SK-N-SH (cell line): Measurements from ENCODE around the gene RAMACL. TPM values are rescaled to one million over a fixed set of nuclear protein-coding genes. Genes with fewer than 3 reads are reported as not detected.

ENCODE experiments used
- CTCF ChIA-PET: fragments of 300-600, 350-600 bp; formaldehyde crosslinking; extraction: SDS; loops from one replicate; lab custom pipeline; 2021; lab: Yijun Ruan, JAX
- POLR2A ChIA-PET: fragments of 350-600 bp; sonication (Branson Sonifier 250); formaldehyde crosslinking; extraction: SDS; loops from one replicate; lab custom pipeline; 2020; ENCODE audit warnings: antibody characterized with exemption, inconsistent platforms; lab: Yijun Ruan, JAX
- DNase-seq: peaks from one replicate; pipeline ENCODE4 v3.0.0; 2012
- H2AFZ ChIP-seq: fragments of 200-600 bp; sonication (generic); 2 replicates; pipeline ENCODE4 v1.8.1; 2016; ENCODE audit warnings: antibody characterized with exemption, mild to moderate bottlenecking, low read depth
- H3F3A ChIP-seq: fragments of 200-600 bp; sonication (generic); replicated peaks from 2 replicates; pipeline ENCODE3; 2016; ENCODE audit warnings: antibody characterized with exemption, mild to moderate bottlenecking; ENCODE audit not compliant: insufficient read depth
- H3K27ac ChIP-seq, 2 experiments: fragments of 200-500 bp in 1 of 2; fragments of 200-600 bp in 1 of 2; sonication (Bioruptor generic) in 1 of 2; sonication (generic), shearing (Covaris generic) in 1 of 2; 2 replicates each; pipeline versions ENCODE4 v1.5.1 to v1.6.1; 2014 to 2016; ENCODE audit warnings: low read depth in 2 of 2, inconsistent platforms in 1 of 2, low read length in 1 of 2, mild to moderate bottlenecking in 1 of 2, mixed read lengths in 1 of 2
- H3K27me3 ChIP-seq: fragments of 200-600 bp; sonication (generic), shearing (Covaris generic); 2 replicates; pipeline ENCODE4 v1.6.1; 2016; ENCODE audit warnings: mixed run types; ENCODE audit not compliant: insufficient read depth
- H3K36me3 ChIP-seq, 2 experiments: fragments of 200-500 bp in 1 of 2; fragments of 200-600 bp in 1 of 2; sonication (Bioruptor generic) in 1 of 2; sonication (generic) in 1 of 2; replicated peaks in 1 of 2; 2 replicates each; pipeline versions ENCODE3 to v1.5.1; 2014 to 2016; ENCODE audit warnings: low read length in 1 of 2, mild to moderate bottlenecking in 1 of 2; ENCODE audit not compliant: insufficient read depth in 2 of 2, control insufficient read depth in 1 of 2
- H3K4me1 ChIP-seq, 2 experiments: fragments of 200-500 bp in 1 of 2; fragments of 200-600 bp in 1 of 2; sonication (Bioruptor generic) in 1 of 2; sonication (generic), shearing (Covaris generic) in 1 of 2; 2 replicates each; pipeline versions ENCODE4 v1.5.1 to v1.6.1; 2014 to 2016; ENCODE audit warnings: low read depth in 1 of 2, low read length in 1 of 2, mixed run types in 1 of 2; ENCODE audit not compliant: insufficient read depth in 2 of 2, control insufficient read depth in 1 of 2
- H3K4me2 ChIP-seq: fragments of 200-600 bp; sonication (generic), shearing (Covaris generic); 2 replicates; pipeline ENCODE4 v1.6.1; 2017; ENCODE audit warnings: mixed run types
- H3K4me3 ChIP-seq, 2 experiments: fragments of 200-500 bp in 1 of 2; fragments of 200-600 bp in 1 of 2; sonication (Bioruptor generic) in 1 of 2; sonication (generic), shearing (Covaris generic) in 1 of 2; 2 replicates each; pipeline versions ENCODE4 v1.5.1 to v1.8.1; 2014 to 2016; ENCODE audit warnings: low read depth in 2 of 2, inconsistent platforms in 1 of 2, low read length in 1 of 2, mild to moderate bottlenecking in 1 of 2, mixed read lengths in 1 of 2, moderate library complexity in 1 of 2
- H3K79me2 ChIP-seq: fragments of 200-600 bp; sonication (generic); 2 replicates; pipeline ENCODE4 v1.8.1; 2017; ENCODE audit warnings: mild to moderate bottlenecking; ENCODE audit not compliant: insufficient read depth
- H3K9ac ChIP-seq: fragments of 200-600 bp; sonication (generic); 2 replicates; pipeline ENCODE4 v1.6.1; 2017; ENCODE audit warnings: mixed run types
- H3K9me2 ChIP-seq: fragments of 200-600 bp; sonication (generic); 2 replicates; pipeline ENCODE4 v1.6.1; 2017; ENCODE audit warnings: mixed run types
- H3K9me3 ChIP-seq: fragments of 200-600 bp; sonication (generic); 2 replicates; pipeline ENCODE4 v1.6.1; 2017; ENCODE audit warnings: mixed run types, mild to moderate bottlenecking, moderate library complexity
- H4K20me1 ChIP-seq: fragments of 200-600 bp; sonication (generic); 2 replicates; pipeline ENCODE4 v1.6.1; 2017; ENCODE audit warnings: mild to moderate bottlenecking, mixed run types; ENCODE audit not compliant: insufficient read depth
- CTCF ChIP-seq: fragments of 200-600 bp; sonication (generic); IDR thresholded peaks from 2 replicates; pipeline ENCODE4 v1.6.1; 2017; ENCODE audit warnings: antibody characterized with exemption, mild to moderate bottlenecking, moderate library complexity
- ELF1 ChIP-seq: IDR thresholded peaks from 2 replicates; pipeline ENCODE4 v1.4.0; 2012
- EZH2phosphoT487 ChIP-seq: fragments of 200-600 bp; sonication (generic); IDR thresholded peaks from 2 replicates; pipeline ENCODE4 v1.6.1; 2017; ENCODE audit warnings: low read depth, mixed run types, mild to moderate bottlenecking, antibody characterized with exemption, moderate library complexity, borderline replicate concordance
- FOXM1 ChIP-seq: IDR thresholded peaks from 2 replicates; pipeline ENCODE4 v1.4.0; 2012; ENCODE audit warnings: low read depth, mild to moderate bottlenecking
- GABPA ChIP-seq: IDR thresholded peaks from 2 replicates; pipeline ENCODE4 v1.4.0; 2012; ENCODE audit warnings: low read depth, mild to moderate bottlenecking
- MAX ChIP-seq: IDR thresholded peaks from 2 replicates; pipeline ENCODE4 v1.4.0; 2012; ENCODE audit warnings: low read depth
- MXI1 ChIP-seq: IDR thresholded peaks from 2 replicates; pipeline ENCODE4 v1.6.1; 2012; ENCODE audit warnings: mild to moderate bottlenecking, low read depth, low read length, improper control_type of control experiment
- PBX3 ChIP-seq: IDR thresholded peaks from 2 replicates; pipeline ENCODE4; 2012
- RAD21 ChIP-seq: IDR thresholded peaks from 2 replicates; pipeline ENCODE4 v1.6.1; 2012; ENCODE audit warnings: mild to moderate bottlenecking, low read length
- RCOR1 ChIP-seq: fragments of 150-350 bp; IDR thresholded peaks from 2 replicates; pipeline ENCODE4 v1.6.1; 2017; ENCODE audit warnings: antibody characterized with exemption, low read length
- TAF1 ChIP-seq: IDR thresholded peaks from 2 replicates; pipeline ENCODE4 v1.6.1; 2012; ENCODE audit warnings: low read depth, mild to moderate bottlenecking, low read length, moderate library complexity, borderline replicate concordance
- TCF12 ChIP-seq: IDR thresholded peaks from 2 replicates; pipeline ENCODE4 v1.4.0; 2012
- TEAD4 ChIP-seq: IDR thresholded peaks from 2 replicates; pipeline ENCODE4 v1.4.0; 2012; ENCODE audit warnings: mild to moderate bottlenecking, borderline replicate concordance; ENCODE audit not compliant: insufficient read depth
- WGBS: methylation state at CpG from one replicate; pipeline ENCODE4 v1.1.6; 2017; ENCODE audit warnings: low lambda C conversion rate; 5-methylcytosine and 5-hydroxymethylcytosine counted together
- polyA plus RNA-seq, 3 experiments: library from polyadenylated mRNA; depleted of rRNA; stranded (reverse); fragments of >200 nt; gene quantifications; 2 replicates each; pipeline ENCODE4 v1.2.3, GENCODE V29; 2012

RAMACL gene
- polyA plus RNA-seq, 1 of the 3 experiments (the other 2 are of a cell fraction): 0.10 TPM

- H3K4me1 ChIP-seq: peaks cover 0 to 2% of the 10 kb centered on the region in 2 experiments; a peak in 1 of 4 replicates
- H3K79me2 ChIP-seq: no peaks in the 10 kb centered on the region
- no peak overlapping the region for H3K4me2 ChIP-seq
- H3K4me3 ChIP-seq: no peak overlapping the region
- 78% methylated on average over 26 of the region's 26 CpGs for WGBS
- no peaks in the 10 kb centered on the region for H4K20me1 ChIP-seq
- POLR2A ChIA-PET: no interaction called here
- H3K36me3 ChIP-seq: no peaks in the 10 kb centered on the region
- H3K9ac ChIP-seq: no peak overlapping the region
- no peak overlapping the region for H2AFZ ChIP-seq
- DNase-seq: no peak
- H3K27ac ChIP-seq: no peak overlapping the region
- no peaks in the 10 kb centered on the region for H3K9me2 ChIP-seq
- TF ChIP-seq TCF12 (no peak), MAX (no peak), MXI1 (no peak), GABPA (no peak), FOXM1 (no peak), PBX3 (no peak), TEAD4 (no peak), CTCF (no peak), RCOR1 (no peak), TAF1 (no peak), RAD21 (no peak), EZH2phosphoT487 (no peak)
- no peaks in the 10 kb centered on the region for H3K9me3 ChIP-seq
- no peaks in the 10 kb centered on the region for H3F3A ChIP-seq
- CTCF ChIA-PET: interaction anchor here (1.2 to 1.3 kb wide), 2 partner anchors 15 to 141 kb away, joined by 3 to 6 read pairs; no protein-coding TSS in a partner anchor
- H3K27me3 ChIP-seq: no peaks in the 10 kb centered on the region
Observed at GRCh38 chr6:166633732-166634535, 47.5 kb upstream of the RAMACL start.

GRCh38 chr6:166632731-166633130 is 46.3 kb upstream of the RAMACL start:
- H3K4me2 ChIP-seq: no peak overlapping the region
- peaks cover 5 to 11% of the 10 kb centered on the region in 2 experiments for H3K4me1 ChIP-seq
- no peaks in the 10 kb centered on the region for H4K20me1 ChIP-seq
- no peaks in the 10 kb centered on the region for H3K9me2 ChIP-seq
- ChIA-PET POLR2A (no interaction called here), CTCF (interaction anchor here (0.6 to 1.3 kb wide), 3 partner anchors 34 to 197 kb away, joined by 3 to 6 read pairs (median 4); no protein-coding TSS in a partner anchor)
- no peak overlapping the region for H3K27ac ChIP-seq
- H2AFZ ChIP-seq: no peak overlapping the region
- TF ChIP-seq ELF1: no peak
- H3F3A ChIP-seq: peaks cover 10% of the 10 kb centered on the region
- H3K36me3 ChIP-seq: no peaks in the 10 kb centered on the region
- 88% methylated on average over 11 of the region's 11 CpGs for WGBS
- no peaks in the 10 kb centered on the region for H3K27me3 ChIP-seq
- no peaks in the 10 kb centered on the region for H3K9me3 ChIP-seq
- no peak overlapping the region for H3K4me3 ChIP-seq
- no peak for DNase-seq
- H3K79me2 ChIP-seq: no peaks in the 10 kb centered on the region
- no peak overlapping the region for H3K9ac ChIP-seq
